ENCODE results near the gene OR8G5. TPM values are rescaled to one million over a fixed set of nuclear protein-coding genes. Genes with fewer than 3 reads are reported as not detected.

OR8G5 gene
- total and polyA plus RNA-seq, 2 donors (not counting 1 experiment from before 2014, with no cell fraction given), result not detected

GRCh38 chr11:124276081-124276480 lies 19.9 kb downstream of the OR8G5 start:
- POLR2A ChIA-PET, result no interaction called here
- peaks cover 7% of the 10 kb centered on the region for H3K9me3 Mint-ChIP-seq (ENCODE audit: insufficient read depth)
- H3K4me1 Mint-ChIP-seq, result no peaks in the 10 kb centered on the region
- no peak overlapping the region for H3K27ac ChIP-seq (ENCODE audit: low read length in 2 of 2)
- 50% methylated on average over 1 of the region's 1 CpG for WGBS (ENCODE audit: insufficient coverage)
- no peaks in the 10 kb centered on the region for H3K79me2 ChIP-seq (ENCODE audit: control insufficient read depth, insufficient read depth, low read length)
- no peaks in the 10 kb centered on the region for H3K4me1 ChIP-seq (ENCODE audit: control insufficient read depth in 2 of 2, insufficient read depth in 2 of 2, low read length in 2 of 2)
- CTCF ChIA-PET, result no interaction called here
- no peak for DNase-seq
- TF ChIP-seq EZH2 (IDR thresholded peaks at IDR 0.05; ENCODE audit: borderline replicate concordance, insufficient read depth, low read depth, low read length, poor library complexity, severe bottlenecking) (no peak), CTCF (IDR thresholded peaks at IDR 0.05) (no peak)
- no peaks in the 10 kb centered on the region for H3K36me3 ChIP-seq (replicated peaks in 1 of 2; ENCODE audit: control extremely low read depth in 1 of 2, control insufficient read depth in 1 of 2, extremely low read depth in 1 of 2, insufficient read depth in 2 of 2, low read length in 1 of 2)
- H3K4me3 Mint-ChIP-seq, result no peak overlapping the region
- H3K27me3 Mint-ChIP-seq, result no peaks in the 10 kb centered on the region
- no peak overlapping the region for H3K9ac ChIP-seq (ENCODE audit: low read length)
- peaks cover 0 to 9% (median 0%) of the 10 kb centered on the region in 3 donors for H3K9me3 ChIP-seq (ENCODE audit: control extremely low read depth in 1 of 3, control insufficient read depth in 2 of 3, insufficient read depth in 1 of 3, low read length in 2 of 3)
- H3K27me3 ChIP-seq (replicated peaks in 1 of 4; ENCODE audit: control extremely low read depth in 1 of 4, control insufficient read depth in 3 of 4, insufficient read depth in 4 of 4, low read length in 3 of 4), result peaks cover 0 to 2% (median 0%) of the 10 kb centered on the region in 4 experiments
- no peak overlapping the region for H3K4me2 ChIP-seq (replicated peaks; ENCODE audit: low read depth, low read length, poor library complexity, severe bottlenecking)
- no peak overlapping the region for H3K27ac Mint-ChIP-seq
- no peaks in the 10 kb centered on the region for H4K20me1 ChIP-seq (ENCODE audit: control insufficient read depth, insufficient read depth, low read length, poor library complexity, severe bottlenecking)
- no peak overlapping the region for H2AFZ ChIP-seq (ENCODE audit: insufficient read depth, low read depth, low read length, poor library complexity, severe bottlenecking)
- ATAC-seq (ENCODE audit: low read depth), result no peak
- intact Hi-C loops (cut with micrococcal nuclease), result no loop called here
- H3K4me3 ChIP-seq (ENCODE audit: control extremely low read depth in 1 of 5, extremely low read depth in 1 of 5, insufficient read depth in 1 of 5, low read depth in 2 of 5, low read length in 4 of 5), result no peak overlapping the region

- no peak overlapping the region for H3K27ac ChIP-seq (ENCODE audit: low read length in 2 of 2)
- 93% methylated on average over 3 of the region's 3 CpGs for WGBS (ENCODE audit: insufficient coverage)
- H3K9ac ChIP-seq (ENCODE audit: low read length), result no peak overlapping the region
- H3K9me3 Mint-ChIP-seq (ENCODE audit: insufficient read depth), result peaks cover 10% of the 10 kb centered on the region
- H3K4me1 ChIP-seq (ENCODE audit: control insufficient read depth in 2 of 2, insufficient read depth in 2 of 2, low read length in 2 of 2), result no peaks in the 10 kb centered on the region
- peaks cover 0 to 2% (median 0%) of the 10 kb centered on the region in 4 experiments for H3K27me3 ChIP-seq (replicated peaks in 1 of 4; ENCODE audit: control extremely low read depth in 1 of 4, control insufficient read depth in 3 of 4, insufficient read depth in 4 of 4, low read length in 3 of 4)
- H3K27me3 Mint-ChIP-seq, result no peaks in the 10 kb centered on the region
- no peaks in the 10 kb centered on the region for H3K36me3 ChIP-seq (replicated peaks in 1 of 2; ENCODE audit: control extremely low read depth in 1 of 2, control insufficient read depth in 1 of 2, extremely low read depth in 1 of 2, insufficient read depth in 2 of 2, low read length in 1 of 2)
- ATAC-seq (ENCODE audit: low read depth) (no peak), DNase-seq (no peak)
- intact Hi-C loops (cut with micrococcal nuclease), result no loop called here
- CTCF ChIA-PET, result interaction anchor here (1.0 kb wide), 1 partner anchor 206 kb away, joined by 3 read pairs; no protein-coding TSS in a partner anchor
- no peak overlapping the region for H3K4me3 Mint-ChIP-seq
- POLR2A ChIA-PET, result no interaction called here
- H2AFZ ChIP-seq (ENCODE audit: insufficient read depth, low read depth, low read length, poor library complexity, severe bottlenecking), result no peak overlapping the region
- H3K4me1 Mint-ChIP-seq, result no peaks in the 10 kb centered on the region
- peaks cover 0 to 9% (median 0%) of the 10 kb centered on the region in 3 donors for H3K9me3 ChIP-seq (ENCODE audit: control extremely low read depth in 1 of 3, control insufficient read depth in 2 of 3, insufficient read depth in 1 of 3, low read length in 2 of 3)
- H3K4me3 ChIP-seq (ENCODE audit: control extremely low read depth in 1 of 5, extremely low read depth in 1 of 5, insufficient read depth in 1 of 5, low read depth in 2 of 5, low read length in 4 of 5), result no peak overlapping the region
- no peaks in the 10 kb centered on the region for H3K79me2 ChIP-seq (ENCODE audit: control insufficient read depth, insufficient read depth, low read length)
- no peaks in the 10 kb centered on the region for H4K20me1 ChIP-seq (ENCODE audit: control insufficient read depth, insufficient read depth, low read length, poor library complexity, severe bottlenecking)
- H3K4me2 ChIP-seq (replicated peaks; ENCODE audit: low read depth, low read length, poor library complexity, severe bottlenecking), result no peak overlapping the region
- H3K27ac Mint-ChIP-seq, result no peak overlapping the region
- TF ChIP-seq CTCF (IDR thresholded peaks at IDR 0.05) (no peak), EZH2 (IDR thresholded peaks at IDR 0.05; ENCODE audit: borderline replicate concordance, insufficient read depth, low read depth, low read length, poor library complexity, severe bottlenecking) (no peak)
Measured at GRCh38 chr11:124277207-124277606, 21.0 kb downstream of the OR8G5 start.

All from B cell (primary cell).